T follicular helper cell (primary cell): Measurements from ENCODE around the gene RNF220.
"Not testable (repeated sequence)": the region's sequence is repeated elsewhere in the genome, so short reads cannot be mapped to it uniquely, and the experiment has no call there.

Experiments used
- DNase-seq: peaks from one replicate; pipeline ENCODE4 v3.0.0-alpha.2; 2020; ENCODE audit warnings: low read depth

The RNF220 gene

GRCh38 chr1:44496541-44497171 is 91.6 kb downstream of the RNF220 start:
- DNase-seq: no peak

- DNase-seq: no peak
Measured at GRCh38 chr1:44497422-44498170, 92.5 kb downstream of the RNF220 start.

GRCh38 chr1:44499306-44499705 is 94.3 kb downstream of the RNF220 start:
- DNase-seq: no peak

GRCh38 chr1:44500181-44501046 is 95.4 kb downstream of the RNF220 start:
- DNase-seq: no peak

GRCh38 chr1:44501047-44501890 is 96.2 kb downstream of the RNF220 start:
- no peak for DNase-seq

- DNase-seq: not testable (repeated sequence)
Measured at GRCh38 chr1:44502823-44503222, 97.8 kb downstream of the RNF220 start.

- DNase-seq: no peak
Measured at GRCh38 chr1:44503625-44504024, 98.6 kb downstream of the RNF220 start.

- DNase-seq: no peak
Measured at GRCh38 chr1:44505210-44505993, 100.3 kb downstream of the RNF220 start.

- no peak for DNase-seq
Measured at GRCh38 chr1:44507490-44508396, 102.7 kb downstream of the RNF220 start.

- no peak for DNase-seq
Measured at GRCh38 chr1:44508397-44508745, 103.3 kb downstream of the RNF220 start.

GRCh38 chr1:44511363-44511762 is 106.3 kb downstream of the RNF220 start:
- DNase-seq: no peak

- DNase-seq: no peak
Measured at GRCh38 chr1:44511769-44512168, 106.7 kb downstream of the RNF220 start.

GRCh38 chr1:44512313-44512885 is 107.3 kb downstream of the RNF220 start:
- no peak for DNase-seq

GRCh38 chr1:44513111-44513510 is 108.1 kb downstream of the RNF220 start:
- no peak for DNase-seq

GRCh38 chr1:44514673-44515072 is 109.6 kb downstream of the RNF220 start:
- no peak for DNase-seq

- DNase-seq: no peak
Measured at GRCh38 chr1:44515416-44515815, 110.4 kb downstream of the RNF220 start.

GRCh38 chr1:44519035-44519676 is 114.1 kb downstream of the RNF220 start:
- no peak for DNase-seq

GRCh38 chr1:44521378-44522080 is 116.5 kb downstream of the RNF220 start:
- DNase-seq: no peak
